Stomach (tissue), 9 donors: ENCODE data around the gene TAF4. TPM values are rescaled to one million over a fixed set of nuclear protein-coding genes. Genes with fewer than 3 reads are reported as not detected.

ENCODE experiments used
- DNase-seq, 2 donors: peaks; one replicate each; pipeline versions ENCODE4 v3.0.0 to v3.0.0-alpha.2; 2013 to 2019
- H3K27ac ChIP-seq, 5 donors: fragments of 200-600 bp in 4 of 5; sonication (generic) in 4 of 5; one replicate each; pipeline ENCODE4 v1.5.1; 2013 to 2019; ENCODE audit warnings: mild to moderate bottlenecking in 1 of 5, moderate library complexity in 1 of 5
- H3K27me3 ChIP-seq, 3 donors: fragments of 200-600 bp; sonication (generic); one replicate each; pipeline ENCODE4 v1.5.1; 2017 to 2019; ENCODE audit warnings: mixed run types in 1 of 3
- H3K36me3 ChIP-seq, 4 donors: fragments of 200-600 bp; sonication (generic); 1 replicate in 3 of 4; 2 replicates in 1 of 4; pipeline ENCODE4 v1.5.1; 2016 to 2019
- H3K4me1 ChIP-seq, 4 donors: fragments of 200-600 bp; sonication (generic); one replicate each; pipeline ENCODE4 v1.5.1; 2016 to 2019
- H3K4me3 ChIP-seq, 4 donors: fragments of 200-600 bp; sonication (generic) in 3 of 4; one replicate each; pipeline ENCODE4 v1.5.1; 2016 to 2019; ENCODE audit warnings: mild to moderate bottlenecking in 1 of 4
- H3K9me3 ChIP-seq, 4 donors: fragments of 200-600 bp; sonication (generic); one replicate each; pipeline ENCODE4 v1.5.1; 2016 to 2019
- CTCF ChIP-seq, 7 experiments: fragments of 450-650 bp in 4 of 7; fragments of 200-600 bp in 3 of 7; sonication (generic) in 3 of 7; IDR thresholded peaks; one replicate each; pipeline ENCODE4 v1.5.1; 2016 to 2019; ENCODE audit warnings: antibody characterized with exemption in 7 of 7, control low read depth in 2 of 7, mild to moderate bottlenecking in 1 of 7
- EP300 ChIP-seq: sonication (generic); formaldehyde crosslinking; IDR thresholded peaks from one replicate; pipeline ENCODE4 v1.6.1; 2017; ENCODE audit warnings: antibody characterized with exemption
- POLR2A ChIP-seq, 4 donors: fragments of 450-650 bp; IDR thresholded peaks; one replicate each; pipeline ENCODE4 v1.6.1; 2016; ENCODE audit warnings: antibody characterized with exemption in 4 of 4, control low read depth in 2 of 4, mild to moderate bottlenecking in 1 of 4, moderate library complexity in 1 of 4
- POLR2AphosphoS5 ChIP-seq, 3 donors: sonication (generic); formaldehyde crosslinking; IDR thresholded peaks; one replicate each; pipeline ENCODE4 v1.6.1; 2016; ENCODE audit warnings: antibody characterized with exemption in 3 of 3
- WGBS, 5 donors: extraction: QIAGEN DNeasy Blood & Tissue Kit in 3 of 5; methylation state at CpG; one replicate each; pipeline versions ENCODE4 v1.1.5 to v1.1.7; 2013 to 2018; 5-methylcytosine and 5-hydroxymethylcytosine counted together
- intact Hi-C: fragments of 100-400 bp; cut with DNase I; formaldehyde crosslinking; loops from one replicate; pipeline ENCODE4 v1.15.1; 2023; ENCODE audit warnings: low total_unique reads
- polyA plus RNA-seq, 3 donors: library from polyadenylated mRNA; stranded (reverse); fragments of 200-250 nt; gene quantifications; one replicate each; pipeline ENCODE4 v1.2.3, GENCODE V29; 2013
- total RNA-seq, 5 donors: library from RNA; depleted of rRNA; stranded (reverse); fragments of >200 nt; gene quantifications; one replicate each; pipeline versions ENCODE4 v1.1.0 to v1.2.3, GENCODE V29; 2014 to 2016
- donor health status: healthy with polysubstance abuse.
- donor health status: Bipolar disorder and iron deficiency.
- donor health status: healthy.

The TAF4 gene
- total and polyA plus RNA-seq, 8 donors = 3.2 to 33.9 (median 11.2) TPM

- H3K9me3 ChIP-seq = no peaks in the 10 kb centered on the region
- 91 to 96% (median 93%) methylated on average over 12 to 14 of the region's 14 CpGs for WGBS, 5 donors
- DNase-seq = no peak
Observed at GRCh38 chr20:61970357-61970756, 95.3 kb downstream of the TAF4 start.

GRCh38 chr20:61969806-61970205 lies 95.9 kb downstream of the TAF4 start:
- Histone ChIP-seq H3K27ac (no peak overlapping the region), H3K36me3 (peaks cover 18 to 35% (median 31%) of the 10 kb centered on the region in 4 donors), H3K9me3 (no peaks in the 10 kb centered on the region), H3K27me3 (peaks cover 11 to 41% (median 22%) of the 10 kb centered on the region in 3 donors), H3K4me1 (peaks cover 0 to 13% (median 8%) of the 10 kb centered on the region in 4 donors), H3K4me3 (no peak overlapping the region)
- WGBS, 5 donors = 94 to 96% (median 95%) methylated on average over 14 to 27 of the region's 27 CpGs
- no peak for DNase-seq
- intact Hi-C loops = no loop called here
- TF ChIP-seq POLR2AphosphoS5 (IDR thresholded peaks at IDR 0.05) (no peak), EP300 (no peak), POLR2A (IDR thresholded peaks at IDR 0.05) (no peak), CTCF (IDR thresholded peaks at IDR 0.05) (no peak)

More at GRCh38 chr20:61970357-61970756, 95.3 kb downstream of the TAF4 start:
- TF ChIP-seq EP300 (no peak), CTCF (IDR thresholded peaks at IDR 0.05) (no peak), POLR2A (IDR thresholded peaks at IDR 0.05) (no peak), POLR2AphosphoS5 (IDR thresholded peaks at IDR 0.05) (no peak)
- H3K4me3 ChIP-seq = no peak overlapping the region
- peaks cover 18 to 40% (median 37%) of the 10 kb centered on the region in 4 donors for H3K36me3 ChIP-seq
- H3K27ac ChIP-seq = no peak overlapping the region
- intact Hi-C loops = no loop called here
- H3K27me3 ChIP-seq = peaks cover 11 to 35% (median 16%) of the 10 kb centered on the region in 3 donors
- H3K4me1 ChIP-seq = peaks cover 0 to 9% (median 6%) of the 10 kb centered on the region in 4 donors

GRCh38 chr20:61968932-61969331 lies 96.7 kb downstream of the TAF4 start:
- WGBS, 5 donors = 79 to 88% (median 85%) methylated on average over 11 of the region's 11 CpGs
- peaks cover 13 to 26% (median 24%) of the 10 kb centered on the region in 4 donors for H3K36me3 ChIP-seq
- H3K4me1 ChIP-seq = peaks cover 0 to 14% (median 8%) of the 10 kb centered on the region in 4 donors
- no peak for DNase-seq
- H3K27ac ChIP-seq = no peak overlapping the region
- H3K27me3 ChIP-seq = peaks cover 11 to 47% (median 24%) of the 10 kb centered on the region in 3 donors
- H3K4me3 ChIP-seq = no peak overlapping the region
- TF ChIP-seq CTCF (IDR thresholded peaks at IDR 0.05) (no peak), POLR2AphosphoS5 (IDR thresholded peaks at IDR 0.05) (no peak), POLR2A (IDR thresholded peaks at IDR 0.05) (no peak), EP300 (no peak)
- intact Hi-C loops = no loop called here
- no peaks in the 10 kb centered on the region for H3K9me3 ChIP-seq

GRCh38 chr20:61968036-61968810 lies 97.5 kb downstream of the TAF4 start:
- intact Hi-C loops = no loop called here
- no peak for DNase-seq
- no peaks in the 10 kb centered on the region for H3K9me3 ChIP-seq
- peaks cover 11 to 47% (median 24%) of the 10 kb centered on the region in 3 donors for H3K27me3 ChIP-seq
- no peak for TF ChIP-seq POLR2A (IDR thresholded peaks at IDR 0.05)
- no peak for TF ChIP-seq CTCF (IDR thresholded peaks at IDR 0.05)
- TF ChIP-seq EP300 = no peak
- no peak for TF ChIP-seq POLR2AphosphoS5 (IDR thresholded peaks at IDR 0.05)
- WGBS, 5 donors = 74 to 84% (median 78%) methylated on average over 22 of the region's 22 CpGs
- H3K27ac ChIP-seq = no peak overlapping the region
- H3K36me3 ChIP-seq = peaks cover 8 to 19% (median 16%) of the 10 kb centered on the region in 4 donors
- H3K4me1 ChIP-seq = peaks cover 0 to 14% (median 8%) of the 10 kb centered on the region in 4 donors
- H3K4me3 ChIP-seq = no peak overlapping the region
